ENCODE data around the gene PIM3. TPM values are rescaled to one million over a fixed set of nuclear protein-coding genes. Genes with fewer than 3 reads are reported as not detected.

The PIM3 gene
- polyA plus RNA-seq, 1 of the 3 experiments (the other 2 are of a cell fraction): 15.3 TPM

DNA sequence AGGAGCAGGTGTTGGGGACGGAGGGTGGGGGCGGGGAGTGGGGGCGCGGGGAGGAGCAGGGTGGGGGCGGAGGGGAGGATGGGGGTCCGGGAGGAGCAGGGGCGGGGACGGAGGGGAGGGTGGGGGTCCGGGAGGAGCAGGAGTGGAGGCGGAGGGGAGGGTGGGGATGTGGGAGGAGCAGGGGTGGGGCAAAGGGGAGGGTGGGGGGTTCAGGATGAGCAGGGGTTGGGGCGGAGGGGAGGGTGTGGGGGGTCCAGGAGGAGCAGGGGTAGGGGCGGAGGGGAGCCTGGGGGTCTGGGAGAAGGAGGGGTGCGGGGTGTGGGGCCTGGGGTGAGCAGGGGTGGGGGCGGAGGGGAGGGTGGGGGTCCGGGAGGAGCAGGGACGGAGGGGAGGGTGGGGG, 25.0 kb upstream of the PIM3 start:
- no peaks in the 10 kb centered on the region for H3K36me3 ChIP-seq (replicated peaks in 1 of 2; ENCODE audit: control insufficient read depth in 1 of 2, insufficient read depth in 2 of 2, low read length in 1 of 2)
- no peak overlapping the region; a peak in 1 of 4 replicates for H3K4me3 ChIP-seq (ENCODE audit: low read depth in 2 of 2, low read length in 1 of 2)
- peak; percentile 80 for DNase-seq
- H3K9me3 ChIP-seq: no peaks in the 10 kb centered on the region
- no peak overlapping the region for H2AFZ ChIP-seq (ENCODE audit: low read depth)
- CTCF ChIA-PET: interaction anchor here (1.7 kb wide), 1 partner anchor 95 kb away, joined by 8 read pairs; no protein-coding TSS in a partner anchor
- no peak overlapping the region for H3K9ac ChIP-seq
- no peaks in the 10 kb centered on the region for H4K20me1 ChIP-seq (ENCODE audit: insufficient read depth)
- no peak overlapping the region for H3K4me2 ChIP-seq
- no peak overlapping the region for H3K27ac ChIP-seq (ENCODE audit: low read depth in 2 of 2, low read length in 1 of 2)
- peaks cover 6 to 26% of the 10 kb centered on the region in 2 experiments; a peak in 2 of 4 replicates for H3K4me1 ChIP-seq (ENCODE audit: control insufficient read depth in 1 of 2, insufficient read depth in 2 of 2, low read depth in 1 of 2, low read length in 1 of 2)
- no peaks in the 10 kb centered on the region for H3K79me2 ChIP-seq (ENCODE audit: insufficient read depth)
- H3K9me2 ChIP-seq: no peaks in the 10 kb centered on the region
- no peaks in the 10 kb centered on the region for H3F3A ChIP-seq (replicated peaks; ENCODE audit: insufficient read depth)
- POLR2A ChIA-PET: interaction anchor here (1.0 kb wide), 1 partner anchor 24 kb away, joined by 3 read pairs; no protein-coding TSS in a partner anchor
- H3K27me3 ChIP-seq (ENCODE audit: insufficient read depth): no peaks in the 10 kb centered on the region
- TF ChIP-seq, protein P1, sequence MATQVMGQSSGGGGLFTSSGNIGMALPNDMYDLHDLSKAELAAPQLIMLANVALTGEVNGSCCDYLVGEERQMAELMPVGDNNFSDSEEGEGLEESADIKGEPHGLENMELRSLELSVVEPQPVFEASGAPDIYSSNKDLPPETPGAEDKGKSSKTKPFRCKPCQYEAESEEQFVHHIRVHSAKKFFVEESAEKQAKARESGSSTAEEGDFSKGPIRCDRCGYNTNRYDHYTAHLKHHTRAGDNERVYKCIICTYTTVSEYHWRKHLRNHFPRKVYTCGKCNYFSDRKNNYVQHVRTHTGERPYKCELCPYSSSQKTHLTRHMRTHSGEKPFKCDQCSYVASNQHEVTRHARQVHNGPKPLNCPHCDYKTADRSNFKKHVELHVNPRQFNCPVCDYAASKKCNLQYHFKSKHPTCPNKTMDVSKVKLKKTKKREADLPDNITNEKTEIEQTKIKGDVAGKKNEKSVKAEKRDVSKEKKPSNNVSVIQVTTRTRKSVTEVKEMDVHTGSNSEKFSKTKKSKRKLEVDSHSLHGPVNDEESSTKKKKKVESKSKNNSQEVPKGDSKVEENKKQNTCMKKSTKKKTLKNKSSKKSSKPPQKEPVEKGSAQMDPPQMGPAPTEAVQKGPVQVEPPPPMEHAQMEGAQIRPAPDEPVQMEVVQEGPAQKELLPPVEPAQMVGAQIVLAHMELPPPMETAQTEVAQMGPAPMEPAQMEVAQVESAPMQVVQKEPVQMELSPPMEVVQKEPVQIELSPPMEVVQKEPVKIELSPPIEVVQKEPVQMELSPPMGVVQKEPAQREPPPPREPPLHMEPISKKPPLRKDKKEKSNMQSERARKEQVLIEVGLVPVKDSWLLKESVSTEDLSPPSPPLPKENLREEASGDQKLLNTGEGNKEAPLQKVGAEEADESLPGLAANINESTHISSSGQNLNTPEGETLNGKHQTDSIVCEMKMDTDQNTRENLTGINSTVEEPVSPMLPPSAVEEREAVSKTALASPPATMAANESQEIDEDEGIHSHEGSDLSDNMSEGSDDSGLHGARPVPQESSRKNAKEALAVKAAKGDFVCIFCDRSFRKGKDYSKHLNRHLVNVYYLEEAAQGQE (IDR thresholded peaks at IDR 0.05; ENCODE audit: low read depth, low read length): no peak
- TF ChIP-seq RAD21 (IDR thresholded peaks at IDR 0.05; ENCODE audit: low read length) (no peak), SIN3A (IDR thresholded peaks at IDR 0.05; ENCODE audit: borderline replicate concordance, low read depth, low read length) (no peak), TEAD4 (IDR thresholded peaks at IDR 0.05; ENCODE audit: borderline replicate concordance, insufficient read depth) (no peak), SMC3 (IDR thresholded peaks at IDR 0.05; ENCODE audit: low read depth, low read length) (no peak)
- TF ChIP-seq, protein P2, sequence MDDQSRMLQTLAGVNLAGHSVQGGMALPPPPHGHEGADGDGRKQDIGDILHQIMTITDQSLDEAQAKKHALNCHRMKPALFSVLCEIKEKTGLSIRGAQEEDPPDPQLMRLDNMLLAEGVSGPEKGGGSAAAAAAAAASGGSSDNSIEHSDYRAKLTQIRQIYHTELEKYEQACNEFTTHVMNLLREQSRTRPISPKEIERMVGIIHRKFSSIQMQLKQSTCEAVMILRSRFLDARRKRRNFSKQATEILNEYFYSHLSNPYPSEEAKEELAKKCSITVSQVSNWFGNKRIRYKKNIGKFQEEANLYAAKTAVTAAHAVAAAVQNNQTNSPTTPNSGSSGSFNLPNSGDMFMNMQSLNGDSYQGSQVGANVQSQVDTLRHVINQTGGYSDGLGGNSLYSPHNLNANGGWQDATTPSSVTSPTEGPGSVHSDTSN (IDR thresholded peaks at IDR 0.05): no peak
- TF ChIP-seq, protein P3, sequence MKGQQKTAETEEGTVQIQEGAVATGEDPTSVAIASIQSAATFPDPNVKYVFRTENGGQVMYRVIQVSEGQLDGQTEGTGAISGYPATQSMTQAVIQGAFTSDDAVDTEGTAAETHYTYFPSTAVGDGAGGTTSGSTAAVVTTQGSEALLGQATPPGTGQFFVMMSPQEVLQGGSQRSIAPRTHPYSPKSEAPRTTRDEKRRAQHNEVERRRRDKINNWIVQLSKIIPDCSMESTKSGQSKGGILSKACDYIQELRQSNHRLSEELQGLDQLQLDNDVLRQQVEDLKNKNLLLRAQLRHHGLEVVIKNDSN (IDR thresholded peaks at IDR 0.05; ENCODE audit: borderline replicate concordance, low read depth): no peak
- TF ChIP-seq, protein P4, sequence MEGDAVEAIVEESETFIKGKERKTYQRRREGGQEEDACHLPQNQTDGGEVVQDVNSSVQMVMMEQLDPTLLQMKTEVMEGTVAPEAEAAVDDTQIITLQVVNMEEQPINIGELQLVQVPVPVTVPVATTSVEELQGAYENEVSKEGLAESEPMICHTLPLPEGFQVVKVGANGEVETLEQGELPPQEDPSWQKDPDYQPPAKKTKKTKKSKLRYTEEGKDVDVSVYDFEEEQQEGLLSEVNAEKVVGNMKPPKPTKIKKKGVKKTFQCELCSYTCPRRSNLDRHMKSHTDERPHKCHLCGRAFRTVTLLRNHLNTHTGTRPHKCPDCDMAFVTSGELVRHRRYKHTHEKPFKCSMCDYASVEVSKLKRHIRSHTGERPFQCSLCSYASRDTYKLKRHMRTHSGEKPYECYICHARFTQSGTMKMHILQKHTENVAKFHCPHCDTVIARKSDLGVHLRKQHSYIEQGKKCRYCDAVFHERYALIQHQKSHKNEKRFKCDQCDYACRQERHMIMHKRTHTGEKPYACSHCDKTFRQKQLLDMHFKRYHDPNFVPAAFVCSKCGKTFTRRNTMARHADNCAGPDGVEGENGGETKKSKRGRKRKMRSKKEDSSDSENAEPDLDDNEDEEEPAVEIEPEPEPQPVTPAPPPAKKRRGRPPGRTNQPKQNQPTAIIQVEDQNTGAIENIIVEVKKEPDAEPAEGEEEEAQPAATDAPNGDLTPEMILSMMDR (IDR thresholded peaks at IDR 0.05): no peak
- 11% methylated on average over 16 of the region's 16 CpGs for WGBS (ENCODE audit: low lambda C conversion rate)
